OCI-LY3 (cell line): ENCODE data around the gene SEC14L6.
A peak's percentile ranks its signal among the peaks of the same experiment; 100 is the strongest.

Experiments
- H2AFZ ChIP-seq: fragments of 200-600, 300-600 bp; shearing (Covaris generic); 2 replicates; pipeline ENCODE4 v1.6.0; 2014; ENCODE audit warnings: antibody characterized with exemption, low read depth, low read length
- H3K27ac ChIP-seq: fragments of 200-600, 300-600 bp; sonication (generic); 2 replicates; pipeline ENCODE4 v1.5.1; 2014; ENCODE audit warnings: mild to moderate bottlenecking, low read length, moderate library complexity, mixed read lengths
- H3K27me3 ChIP-seq: fragments of 200-600, 300-600 bp; sonication (generic); 2 replicates; pipeline ENCODE4 v1.6.1; 2014; ENCODE audit warnings: low read depth, low read length, mixed read lengths
- H3K36me3 ChIP-seq: fragments of 200-600, 300-600 bp; sonication (generic); replicated peaks from 2 replicates; pipeline ENCODE3; 2014; ENCODE audit warnings: low read depth, low read length, mixed read lengths
- H3K4me1 ChIP-seq: fragments of 300-600, 200-600 bp; sonication (generic); 2 replicates; pipeline ENCODE4 v1.6.1; 2014; ENCODE audit warnings: low read length, mixed read lengths
- H3K4me2 ChIP-seq: fragments of 200-600, 300-600 bp; sonication (generic); 2 replicates; pipeline ENCODE4 v1.6.1; 2014; ENCODE audit warnings: low read length, mixed read lengths
- H3K4me3 ChIP-seq: fragments of 300-600, 200-600 bp; sonication (generic); 2 replicates; pipeline ENCODE4 v1.5.1; 2014; ENCODE audit warnings: antibody characterized with exemption, mild to moderate bottlenecking, low read length, moderate library complexity
- H3K79me2 ChIP-seq: fragments of 300-600, 200-600 bp; shearing (Covaris generic); 2 replicates; pipeline ENCODE4 v1.6.1; 2014; ENCODE audit warnings: mild to moderate bottlenecking, low read length, mixed read lengths
- H3K9ac ChIP-seq: fragments of 300-600, 200-600 bp; shearing (Covaris generic); 2 replicates; pipeline ENCODE4 v1.6.0; 2014; ENCODE audit warnings: mild to moderate bottlenecking, low read length, moderate library complexity
- H3K9me3 ChIP-seq: fragments of 200-600, 300-600 bp; shearing (Covaris generic); 2 replicates; pipeline ENCODE4 v1.6.1; 2014; ENCODE audit warnings: low read length, mixed read lengths; ENCODE audit not compliant: insufficient read depth
- H4K20me1 ChIP-seq: fragments of 200-600, 300-600 bp; sonication (generic); 2 replicates; pipeline ENCODE4 v1.6.1; 2016; ENCODE audit warnings: low read length, mixed read lengths; ENCODE audit not compliant: insufficient read depth
- CTCF ChIP-seq: fragments of 200-600, 300-600 bp; sonication (generic); IDR thresholded peaks from 2 replicates; pipeline ENCODE4 v1.5.1; 2014; ENCODE audit warnings: antibody characterized with exemption, low read length, low read depth
- EZH2phosphoT487 ChIP-seq: fragments of 200-600 bp; shearing (Covaris generic); IDR thresholded peaks from 2 replicates; pipeline ENCODE4 v1.6.1; 2018; ENCODE audit warnings: antibody characterized with exemption, mixed run types, low read depth

SEC14L6 gene

DNA sequence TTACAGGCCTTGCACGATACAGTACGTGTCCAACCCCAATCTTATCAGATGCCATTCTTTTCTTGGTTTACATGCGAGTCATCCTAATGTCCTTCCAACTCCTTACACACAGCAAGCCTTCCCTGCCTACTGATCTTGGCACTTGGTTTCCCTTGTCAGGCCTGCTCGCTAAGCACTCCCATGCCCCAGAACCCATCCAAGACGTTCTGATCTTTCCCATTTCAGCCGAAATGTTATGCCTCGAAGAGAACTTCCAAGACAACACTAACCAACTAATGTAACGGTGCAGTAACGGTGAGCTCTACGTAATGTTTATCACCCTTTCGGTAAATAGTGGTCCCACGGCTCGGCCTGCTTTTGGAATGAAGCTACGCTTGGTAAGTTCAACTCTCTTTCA is 44.6 kb upstream of the SEC14L6 start:
- H3K4me3 ChIP-seq, result peak overlapping the region; percentile 91
- H4K20me1 ChIP-seq, result peaks cover 16% of the 10 kb centered on the region
- H3K9ac ChIP-seq, result peak overlapping the region; percentile 90
- H3K36me3 ChIP-seq, result peaks cover 26% of the 10 kb centered on the region
- TF ChIP-seq CTCF (no peak), EZH2phosphoT487 (no peak)
- peaks cover 13% of the 10 kb centered on the region for H3K27me3 ChIP-seq
- H3K4me1 ChIP-seq, result peaks cover 11% of the 10 kb centered on the region
- H3K9me3 ChIP-seq, result no peaks in the 10 kb centered on the region
- peak overlapping the region; percentile 71; the same call in 1 of the 2 replicates for H3K27ac ChIP-seq
- H3K79me2 ChIP-seq, result peaks cover 35% of the 10 kb centered on the region
- H3K4me2 ChIP-seq, result peak overlapping the region; percentile 86
- no peak overlapping the region for H2AFZ ChIP-seq

DNA sequence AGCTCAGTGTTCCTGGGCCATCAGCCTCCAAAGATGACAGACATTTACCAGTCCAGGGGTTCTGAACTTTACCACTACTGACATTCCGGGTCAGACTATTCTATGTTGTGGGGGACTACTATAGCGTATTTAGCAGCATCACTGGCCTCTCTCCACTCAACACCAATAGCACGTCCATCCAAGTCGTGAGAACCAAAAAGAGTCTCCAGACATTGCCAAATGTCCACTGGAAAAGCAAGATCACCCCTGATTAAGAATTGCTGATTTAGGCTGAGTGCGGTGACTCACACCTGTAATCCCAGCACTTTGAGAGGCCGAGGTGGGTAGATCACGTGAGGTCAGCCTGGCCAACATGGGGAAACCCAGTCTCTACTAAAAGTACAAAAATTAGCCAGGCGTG is 39.9 kb upstream of the SEC14L6 start:
- Histone ChIP-seq H3K4me2 (no peak overlapping the region), H3K4me3 (no peak overlapping the region), H3K36me3 (peaks cover 70% of the 10 kb centered on the region), H2AFZ (no peak overlapping the region), H3K79me2 (peaks cover 36% of the 10 kb centered on the region), H4K20me1 (peaks cover 22% of the 10 kb centered on the region), H3K27me3 (no peaks in the 10 kb centered on the region), H3K9me3 (no peaks in the 10 kb centered on the region), H3K4me1 (peaks cover 11% of the 10 kb centered on the region), H3K27ac (no peak overlapping the region), H3K9ac (no peak overlapping the region)
- no peak for TF ChIP-seq EZH2phosphoT487
- no peak for TF ChIP-seq CTCF

- H3K4me1 ChIP-seq, result no peaks in the 10 kb centered on the region
- H3K79me2 ChIP-seq, result peaks cover 17% of the 10 kb centered on the region
- no peak overlapping the region for H3K27ac ChIP-seq
- peaks cover 6% of the 10 kb centered on the region; the same call in 1 of the 2 replicates for H4K20me1 ChIP-seq
- TF ChIP-seq CTCF, result no peak
- peaks cover 90% of the 10 kb centered on the region for H3K36me3 ChIP-seq
- H3K4me3 ChIP-seq, result no peak overlapping the region
- H3K9me3 ChIP-seq, result no peaks in the 10 kb centered on the region
- H3K9ac ChIP-seq, result no peak overlapping the region
- H2AFZ ChIP-seq, result no peak overlapping the region
- no peaks in the 10 kb centered on the region for H3K27me3 ChIP-seq
- H3K4me2 ChIP-seq, result no peak overlapping the region
These were observed 37.9 kb upstream of the SEC14L6 start for GRCh38 chr22:30584441-30584840.

GRCh38 chr22:30582788-30583545 is 36.4 kb upstream of the SEC14L6 start:
- H4K20me1 ChIP-seq, result peaks cover 6% of the 10 kb centered on the region; the same call in 1 of the 2 replicates
- no peak for TF ChIP-seq CTCF
- TF ChIP-seq EZH2phosphoT487, result no peak
- H3K27me3 ChIP-seq, result no peaks in the 10 kb centered on the region
- H2AFZ ChIP-seq, result no peak overlapping the region
- no peak overlapping the region for H3K4me2 ChIP-seq
- no peak overlapping the region for H3K4me3 ChIP-seq
- peaks cover 8% of the 10 kb centered on the region; the same call in 1 of the 2 replicates for H3K79me2 ChIP-seq
- H3K36me3 ChIP-seq, result peaks cover 96% of the 10 kb centered on the region
- no peaks in the 10 kb centered on the region for H3K4me1 ChIP-seq
- H3K9ac ChIP-seq, result no peak overlapping the region
- no peak overlapping the region for H3K27ac ChIP-seq
- no peaks in the 10 kb centered on the region for H3K9me3 ChIP-seq
